Uterus (tissue), 2 donors: Measurements from ENCODE around the gene LAMB4.

Experiments used
- CTCF ChIP-seq, 4 experiments: fragments of 200-600 bp in 2 of 4; fragments of 450-650 bp in 2 of 4; sonication (generic) in 2 of 4; IDR thresholded peaks; one replicate each; pipeline ENCODE4 v1.5.1; 2016 to 2019; ENCODE audit warnings: antibody characterized with exemption in 4 of 4, mild to moderate bottlenecking in 2 of 4, moderate library complexity in 1 of 4
- POLR2A ChIP-seq, 2 donors: fragments of 450-650 bp; IDR thresholded peaks; one replicate each; pipeline ENCODE4 v1.6.1; 2016; ENCODE audit warnings: antibody characterized with exemption in 2 of 2, mild to moderate bottlenecking in 1 of 2, moderate library complexity in 1 of 2

GRCh38 chr7:108049962-108050361, 80.2 kb downstream of the LAMB4 start:
- TF ChIP-seq CTCF (IDR thresholded peaks at IDR 0.05) (no peak), POLR2A (IDR thresholded peaks at IDR 0.05) (no peak)
